GM23338 (cell line): Measurements from ENCODE around the gene CNN3.

Experiments used
- CTCF ChIP-seq, 2 experiments: fragments of 200-600 bp in 1 of 2; sonication (generic) in 1 of 2; conservative IDR thresholded peaks; 2 replicates each; pipeline versions ENCODE4 v1.5.1 to v1.6.1; 2016 to 2017; ENCODE audit warnings: antibody characterized with exemption in 2 of 2, low read depth in 2 of 2, mild to moderate bottlenecking in 2 of 2, moderate library complexity in 1 of 2
- EZH2 ChIP-seq: fragments of 200-600 bp; sonication (generic); IDR thresholded peaks from one replicate; pipeline ENCODE4 v1.8.0; 2017; ENCODE audit warnings: antibody characterized with exemption, mild to moderate bottlenecking, low read depth; ENCODE audit not compliant: unreplicated experiment
- POLR2AphosphoS5 ChIP-seq: IDR thresholded peaks from 2 replicates; pipeline ENCODE4 v1.6.1; 2016; ENCODE audit warnings: antibody characterized with exemption, low read depth
- TF ChIP-seq, protein P1 (sequence below): IDR thresholded peaks from one replicate; pipeline ENCODE4 v1.6.1; 2018; ENCODE audit warnings: antibody characterized with exemption; ENCODE audit not compliant: unreplicated experiment

DNA sequence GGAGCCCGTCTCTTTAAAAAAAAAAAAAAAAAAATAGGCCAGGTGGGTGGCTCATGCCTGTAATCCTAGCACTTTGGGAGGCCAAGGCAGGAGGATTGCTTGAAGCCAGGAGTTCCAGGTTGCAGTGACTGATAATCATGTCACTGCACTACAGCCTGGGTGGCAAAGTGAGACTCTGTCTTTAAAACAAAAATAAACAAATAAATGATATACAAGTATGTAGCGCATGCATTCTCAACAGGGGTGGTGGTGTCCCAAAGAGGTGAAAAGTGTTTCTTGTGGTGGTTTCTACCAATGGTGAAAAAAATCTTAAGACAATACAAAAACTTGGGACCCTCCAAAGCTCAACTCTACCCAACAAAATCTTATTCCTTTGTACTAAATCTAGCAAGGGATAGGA lies 17.9 kb downstream of the CNN3 start:
- TF ChIP-seq POLR2AphosphoS5, result no peak
- TF ChIP-seq EZH2, result no peak
- no peak for TF ChIP-seq CTCF (conservative IDR thresholded peaks at IDR 0.05; ENCODE audit: low read depth in 2 of 2)
- TF ChIP-seq, protein P1, sequence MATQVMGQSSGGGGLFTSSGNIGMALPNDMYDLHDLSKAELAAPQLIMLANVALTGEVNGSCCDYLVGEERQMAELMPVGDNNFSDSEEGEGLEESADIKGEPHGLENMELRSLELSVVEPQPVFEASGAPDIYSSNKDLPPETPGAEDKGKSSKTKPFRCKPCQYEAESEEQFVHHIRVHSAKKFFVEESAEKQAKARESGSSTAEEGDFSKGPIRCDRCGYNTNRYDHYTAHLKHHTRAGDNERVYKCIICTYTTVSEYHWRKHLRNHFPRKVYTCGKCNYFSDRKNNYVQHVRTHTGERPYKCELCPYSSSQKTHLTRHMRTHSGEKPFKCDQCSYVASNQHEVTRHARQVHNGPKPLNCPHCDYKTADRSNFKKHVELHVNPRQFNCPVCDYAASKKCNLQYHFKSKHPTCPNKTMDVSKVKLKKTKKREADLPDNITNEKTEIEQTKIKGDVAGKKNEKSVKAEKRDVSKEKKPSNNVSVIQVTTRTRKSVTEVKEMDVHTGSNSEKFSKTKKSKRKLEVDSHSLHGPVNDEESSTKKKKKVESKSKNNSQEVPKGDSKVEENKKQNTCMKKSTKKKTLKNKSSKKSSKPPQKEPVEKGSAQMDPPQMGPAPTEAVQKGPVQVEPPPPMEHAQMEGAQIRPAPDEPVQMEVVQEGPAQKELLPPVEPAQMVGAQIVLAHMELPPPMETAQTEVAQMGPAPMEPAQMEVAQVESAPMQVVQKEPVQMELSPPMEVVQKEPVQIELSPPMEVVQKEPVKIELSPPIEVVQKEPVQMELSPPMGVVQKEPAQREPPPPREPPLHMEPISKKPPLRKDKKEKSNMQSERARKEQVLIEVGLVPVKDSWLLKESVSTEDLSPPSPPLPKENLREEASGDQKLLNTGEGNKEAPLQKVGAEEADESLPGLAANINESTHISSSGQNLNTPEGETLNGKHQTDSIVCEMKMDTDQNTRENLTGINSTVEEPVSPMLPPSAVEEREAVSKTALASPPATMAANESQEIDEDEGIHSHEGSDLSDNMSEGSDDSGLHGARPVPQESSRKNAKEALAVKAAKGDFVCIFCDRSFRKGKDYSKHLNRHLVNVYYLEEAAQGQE, result no peak
